ENCODE data around the gene QRICH1. TPM values are rescaled to one million over a fixed set of nuclear protein-coding genes. Genes with fewer than 3 reads are reported as not detected.
A peak's percentile ranks its signal among the peaks of the same experiment; 100 is the strongest.
"Not testable (repeated sequence)": the region's sequence is repeated elsewhere in the genome, so short reads cannot be mapped to it uniquely, and the experiment has no call there.

The QRICH1 gene
- total RNA-seq, 1 donor from 2014 or later, result 129 TPM

DNA sequence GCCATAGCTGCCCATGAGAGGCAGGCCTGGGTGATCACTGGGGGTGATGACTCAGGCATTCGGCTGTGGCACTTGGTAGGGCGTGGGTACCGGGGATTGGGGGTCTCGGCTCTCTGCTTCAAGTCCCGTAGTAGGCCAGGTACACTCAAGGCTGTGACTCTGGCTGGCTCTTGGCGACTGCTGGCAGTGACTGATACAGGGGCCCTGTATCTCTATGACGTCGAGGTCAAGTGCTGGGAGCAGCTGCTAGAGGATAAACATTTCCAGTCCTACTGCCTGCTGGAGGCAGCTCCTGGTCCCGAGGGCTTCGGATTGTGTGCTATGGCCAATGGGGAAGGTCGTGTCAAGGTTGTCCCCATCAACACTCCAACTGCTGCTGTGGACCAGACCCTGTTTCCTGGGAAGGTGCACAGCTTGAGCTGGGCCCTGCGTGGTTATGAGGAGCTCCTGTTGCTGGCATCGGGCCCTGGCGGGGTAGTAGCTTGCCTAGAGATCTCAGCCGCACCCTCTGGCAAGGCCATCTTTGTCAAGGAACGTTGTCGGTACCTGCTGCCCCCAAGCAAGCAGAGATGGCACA lies 81.3 kb downstream of the QRICH1 start:
- Histone ChIP-seq H3K36me3 (peaks cover 43 to 51% of the 10 kb centered on the region in 2 donors), H3K4me1 (peaks cover 2 to 11% of the 10 kb centered on the region in 2 donors), H3K27me3 (no peaks in the 10 kb centered on the region), H3K4me3 (no peak overlapping the region), H3K27ac (no peak overlapping the region), H3K9me3 (no peaks in the 10 kb centered on the region)
- TF ChIP-seq, protein P1, sequence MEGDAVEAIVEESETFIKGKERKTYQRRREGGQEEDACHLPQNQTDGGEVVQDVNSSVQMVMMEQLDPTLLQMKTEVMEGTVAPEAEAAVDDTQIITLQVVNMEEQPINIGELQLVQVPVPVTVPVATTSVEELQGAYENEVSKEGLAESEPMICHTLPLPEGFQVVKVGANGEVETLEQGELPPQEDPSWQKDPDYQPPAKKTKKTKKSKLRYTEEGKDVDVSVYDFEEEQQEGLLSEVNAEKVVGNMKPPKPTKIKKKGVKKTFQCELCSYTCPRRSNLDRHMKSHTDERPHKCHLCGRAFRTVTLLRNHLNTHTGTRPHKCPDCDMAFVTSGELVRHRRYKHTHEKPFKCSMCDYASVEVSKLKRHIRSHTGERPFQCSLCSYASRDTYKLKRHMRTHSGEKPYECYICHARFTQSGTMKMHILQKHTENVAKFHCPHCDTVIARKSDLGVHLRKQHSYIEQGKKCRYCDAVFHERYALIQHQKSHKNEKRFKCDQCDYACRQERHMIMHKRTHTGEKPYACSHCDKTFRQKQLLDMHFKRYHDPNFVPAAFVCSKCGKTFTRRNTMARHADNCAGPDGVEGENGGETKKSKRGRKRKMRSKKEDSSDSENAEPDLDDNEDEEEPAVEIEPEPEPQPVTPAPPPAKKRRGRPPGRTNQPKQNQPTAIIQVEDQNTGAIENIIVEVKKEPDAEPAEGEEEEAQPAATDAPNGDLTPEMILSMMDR (IDR thresholded peaks at IDR 0.05), result no peak
- DNase-seq (ENCODE audit: low spot score in 2 of 2), result no peak
- intact Hi-C loops (cut with DNase I), result no loop called here

DNA sequence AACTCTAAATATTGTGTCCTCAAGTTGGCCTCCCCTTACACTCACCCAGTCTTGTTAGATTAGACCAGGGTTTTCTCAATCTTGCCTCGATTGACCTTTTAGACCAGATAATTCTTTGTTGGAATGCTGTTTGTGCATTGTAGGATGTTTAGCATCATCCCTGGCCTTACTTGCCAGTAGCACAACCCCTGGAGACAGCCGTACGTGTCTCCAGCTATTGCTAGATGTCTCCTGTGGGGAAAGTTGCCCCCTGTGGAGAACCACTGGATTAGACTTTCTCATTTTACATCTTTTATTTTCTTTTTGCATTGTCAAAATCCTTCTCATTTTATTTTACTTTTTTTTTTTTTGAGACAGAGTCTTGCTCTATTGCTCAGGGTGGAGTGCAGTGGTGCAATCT lies 84.5 kb downstream of the QRICH1 start:
- Histone ChIP-seq H3K27me3 (no peaks in the 10 kb centered on the region), H3K36me3 (peaks cover 24 to 32% of the 10 kb centered on the region in 2 donors), H3K9me3 (no peaks in the 10 kb centered on the region), H3K27ac (no peak overlapping the region), H3K4me1 (peaks cover 2 to 13% of the 10 kb centered on the region in 2 donors), H3K4me3 (no peak overlapping the region)
- intact Hi-C loops (cut with DNase I), result loop anchor here (5.0 kb wide), 2 partner anchors 92 to 403 kb away; partner anchors contain the start of genes ARIH2, RHOA and TCTA
- no peak for DNase-seq (ENCODE audit: low spot score in 2 of 2)
- TF ChIP-seq, protein P1 (IDR thresholded peaks at IDR 0.05), result no peak

DNA sequence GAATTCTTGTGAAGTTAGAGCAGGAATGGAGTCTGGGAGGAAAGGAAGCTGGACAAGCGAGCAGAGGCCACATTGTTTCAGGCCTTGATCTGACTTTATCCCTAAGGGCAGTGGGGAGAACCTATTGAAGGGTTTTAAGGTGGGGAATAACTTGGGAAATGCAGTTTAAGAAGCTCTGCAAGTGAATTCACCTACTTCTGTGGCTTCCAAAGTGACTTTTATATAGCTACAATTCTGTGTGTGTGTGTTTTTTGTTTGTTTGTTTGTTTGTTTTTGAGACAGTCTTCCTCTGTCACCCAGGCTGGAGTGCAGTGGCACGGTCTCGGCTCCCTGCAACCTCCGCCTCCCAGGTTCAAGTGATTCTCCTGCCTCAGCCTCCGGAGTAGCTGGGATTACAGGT lies 85.2 kb downstream of the QRICH1 start:
- Histone ChIP-seq H3K27ac (peak overlapping the region; percentile 96), H3K4me1 (peaks cover 2 to 13% of the 10 kb centered on the region in 2 donors), H3K36me3 (peaks cover 18 to 25% of the 10 kb centered on the region in 2 donors), H3K4me3 (peak overlapping the region; percentile 77 to 80)
- H3K9me3 ChIP-seq; H3K27me3 ChIP-seq; DNase-seq (ENCODE audit: low spot score in 2 of 2): not testable (repeated sequence)
- intact Hi-C loops (cut with DNase I), result loop anchor here (5.0 kb wide), 2 partner anchors 91 to 404 kb away; partner anchors contain the start of genes ARIH2, RHOA and TCTA

DNA sequence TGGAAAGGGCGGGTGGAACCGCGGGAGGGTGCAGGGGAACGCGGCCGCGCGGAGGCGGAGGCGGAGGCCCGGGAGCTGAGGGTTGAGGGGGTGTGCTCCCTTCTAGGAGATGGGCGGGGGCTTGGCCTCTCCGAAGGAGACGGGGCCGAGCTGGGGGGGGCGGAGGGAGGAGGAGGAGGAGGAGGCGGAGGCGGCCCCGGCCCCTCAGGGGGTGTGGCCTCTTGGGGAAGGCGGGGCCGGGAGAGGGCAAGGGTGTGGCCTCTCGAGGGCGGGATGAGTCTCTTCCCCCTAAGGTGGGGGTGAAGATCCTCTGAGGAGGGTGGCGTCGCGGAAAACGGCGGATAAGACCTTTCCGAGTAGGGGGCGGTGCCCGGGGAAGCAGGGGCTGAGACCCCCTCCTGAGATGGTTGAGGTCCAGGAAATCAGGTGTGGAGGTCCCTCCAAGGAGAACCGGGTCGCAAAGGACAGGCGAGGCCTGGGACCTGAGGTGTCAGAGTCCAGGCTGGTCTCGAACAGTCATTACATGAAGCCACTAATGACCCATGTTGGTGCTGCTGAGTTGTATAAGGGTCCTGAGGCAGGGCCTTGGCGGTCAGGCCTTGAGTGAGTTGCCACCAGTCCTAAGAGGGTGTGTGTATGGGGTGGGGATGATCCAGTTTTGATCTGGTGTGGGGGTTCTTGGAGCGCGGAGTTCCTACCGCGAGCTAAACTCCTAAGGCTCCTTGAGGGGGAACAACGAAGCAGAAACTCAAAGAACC lies 85.9 kb downstream of the QRICH1 start:
- DNase-seq (ENCODE audit: low spot score in 2 of 2), result peak; percentile 44 to 90
- intact Hi-C loops (cut with DNase I), result loop anchor here (1.0 to 5.0 kb wide), 7 partner anchors 13 to 404 kb away; partner anchors contain the start of genes ARIH2, QRICH1, RHOA and SLC25A20
- H3K36me3 ChIP-seq, result peaks cover 11 to 19% of the 10 kb centered on the region in 2 donors
- H3K9me3 ChIP-seq, result no peaks in the 10 kb centered on the region
- H3K27me3 ChIP-seq, result no peaks in the 10 kb centered on the region
- peaks cover 2 to 13% of the 10 kb centered on the region in 2 donors for H3K4me1 ChIP-seq
- TF ChIP-seq, protein P1 (IDR thresholded peaks at IDR 0.05), result no peak
- H3K27ac ChIP-seq, result peak overlapping the region; percentile 96
- peak overlapping the region; percentile 77 to 80 for H3K4me3 ChIP-seq

DNA sequence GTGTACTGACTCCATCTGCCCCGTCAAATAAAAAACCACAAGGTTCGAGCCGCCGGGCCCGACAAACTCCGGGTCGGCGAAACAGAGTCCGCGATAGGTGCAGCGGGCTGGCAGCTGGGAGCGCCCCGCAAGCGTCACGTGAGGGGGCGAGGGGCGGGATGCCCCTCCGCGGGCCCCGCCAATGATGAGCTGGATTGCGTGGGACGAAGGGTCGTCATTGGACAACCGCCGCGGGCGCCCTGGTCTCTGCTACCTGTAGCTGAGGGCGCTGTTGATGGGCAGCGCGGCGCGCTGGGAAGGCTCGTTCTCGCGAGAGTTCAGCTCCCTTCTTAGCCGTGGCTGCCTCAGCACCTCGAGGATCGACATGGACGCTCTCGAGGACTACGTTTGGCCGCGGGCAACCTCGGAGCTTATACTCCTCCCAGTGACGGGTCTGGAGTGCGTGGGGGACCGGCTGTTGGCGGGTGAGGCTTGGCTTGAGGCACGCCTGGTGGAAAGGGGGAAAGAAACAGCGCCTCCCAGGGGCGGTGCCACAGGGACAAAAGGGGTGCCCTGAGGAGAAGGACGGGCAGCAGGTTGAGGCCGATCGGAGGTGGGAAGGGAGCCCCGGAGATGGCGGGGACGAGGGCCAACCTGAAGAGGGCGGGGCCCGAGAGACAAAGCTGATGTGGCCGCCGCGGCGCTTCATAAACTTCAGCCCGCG lies 86.7 kb downstream of the QRICH1 start, which contains the start of gene WDR6:
Gene WDR6, plus strand, starts transcription at position 324 of the 703 bp plus-strand sequence. Its CDS starts 41 bp downstream, at position 365.
- TF ChIP-seq, protein P1 (IDR thresholded peaks at IDR 0.05), result peak; percentile 17 to 61 (median 25)
- no peaks in the 10 kb centered on the region for H3K9me3 ChIP-seq
- H3K27me3 ChIP-seq, result no peaks in the 10 kb centered on the region
- H3K27ac ChIP-seq, result peak within 1 kb of the TSS; percentile 96
- DNase-seq (ENCODE audit: low spot score in 2 of 2), result peak; percentile 96 to 99
- H3K36me3 ChIP-seq, result peaks cover 6 to 11% of the 10 kb centered on the region in 2 donors
- peak within 1 kb of the TSS; percentile 77 to 80 for H3K4me3 ChIP-seq
- H3K4me1 ChIP-seq, result peaks cover 2 to 13% of the 10 kb centered on the region in 2 donors
- intact Hi-C loops (cut with DNase I), result loop anchor here (1.0 to 5.0 kb wide), 7 partner anchors 14 to 405 kb away; partner anchors contain the start of genes ARIH2, QRICH1, RHOA and SLC25A20

All from ascending aorta (tissue), 2 donors.